GM13977 (cell line): ENCODE results near the gene CERS1.
"Not testable (repeated sequence)": the region's sequence is repeated elsewhere in the genome, so short reads cannot be mapped to it uniquely, and the experiment has no call there.

Experiments
- DNase-seq: peaks from one replicate; pipeline ENCODE4 v3.0.0; 2012; ENCODE audit warnings: low spot score
- in situ Hi-C: fragments of 300-500 bp; cut with MboI; formaldehyde crosslinking; loops from one replicate; pipeline ENCODE4 v1.12.0; 2022; ENCODE audit warnings: low sequenced_read_pairs, low pct_unique_long_range_greater_than_20kb, mixed read lengths, inconsistent platforms; ENCODE audit not compliant: unreplicated experiment
- TF ChIP-seq, protein P1 (sequence below): IDR thresholded peaks from 2 replicates; pipeline ENCODE4 v1.5.1; 2012; ENCODE audit warnings: mild to moderate bottlenecking, control low read depth; ENCODE audit not compliant: insufficient read depth; ENCODE audit errors: extremely low read depth, missing control alignments

CERS1 gene

DNA sequence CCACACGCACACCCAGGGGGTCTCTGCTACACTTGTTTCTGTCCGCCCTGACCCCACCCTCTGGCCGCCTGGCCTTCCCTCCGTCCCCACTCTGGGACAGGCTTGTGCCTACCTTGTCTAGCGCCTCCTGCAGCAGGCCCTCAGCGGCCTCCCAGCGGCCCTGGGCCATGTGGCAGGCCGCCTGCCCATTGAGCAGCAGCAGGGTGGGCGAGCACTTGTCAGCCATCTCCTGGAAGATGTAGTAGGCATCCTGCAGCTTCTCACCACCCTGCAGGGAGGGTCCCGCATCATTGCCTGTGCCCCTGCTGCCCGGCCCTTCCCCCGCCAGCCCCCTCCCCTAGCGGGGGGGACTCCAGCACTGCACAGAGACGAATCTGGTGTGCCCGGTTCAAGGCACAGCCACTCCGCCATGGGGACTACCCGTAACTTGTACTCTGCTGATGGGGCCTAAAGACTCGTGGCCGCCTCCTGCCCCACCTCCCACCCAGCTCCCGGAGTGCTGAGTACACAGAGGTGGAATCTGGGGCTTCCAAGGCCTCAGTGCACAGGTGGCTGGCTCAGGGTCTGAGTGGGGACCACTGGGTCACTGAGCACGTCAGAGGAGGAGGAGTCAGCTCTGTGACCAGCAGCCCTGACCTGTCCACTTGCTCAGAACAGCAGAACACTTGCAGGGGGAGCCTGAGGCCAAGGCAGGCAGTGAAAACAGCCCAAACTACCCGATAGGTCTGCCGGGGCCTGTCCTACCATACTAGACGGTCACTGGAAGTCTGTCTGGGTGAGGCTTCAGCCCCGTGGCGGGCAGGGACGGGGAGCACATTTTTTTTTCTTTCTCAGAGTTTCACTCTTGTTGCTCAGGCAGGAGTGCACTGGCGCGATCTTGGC lies 7.4 kb upstream of the CERS1 start:
- no peak for DNase-seq
- TF ChIP-seq, protein P1, sequence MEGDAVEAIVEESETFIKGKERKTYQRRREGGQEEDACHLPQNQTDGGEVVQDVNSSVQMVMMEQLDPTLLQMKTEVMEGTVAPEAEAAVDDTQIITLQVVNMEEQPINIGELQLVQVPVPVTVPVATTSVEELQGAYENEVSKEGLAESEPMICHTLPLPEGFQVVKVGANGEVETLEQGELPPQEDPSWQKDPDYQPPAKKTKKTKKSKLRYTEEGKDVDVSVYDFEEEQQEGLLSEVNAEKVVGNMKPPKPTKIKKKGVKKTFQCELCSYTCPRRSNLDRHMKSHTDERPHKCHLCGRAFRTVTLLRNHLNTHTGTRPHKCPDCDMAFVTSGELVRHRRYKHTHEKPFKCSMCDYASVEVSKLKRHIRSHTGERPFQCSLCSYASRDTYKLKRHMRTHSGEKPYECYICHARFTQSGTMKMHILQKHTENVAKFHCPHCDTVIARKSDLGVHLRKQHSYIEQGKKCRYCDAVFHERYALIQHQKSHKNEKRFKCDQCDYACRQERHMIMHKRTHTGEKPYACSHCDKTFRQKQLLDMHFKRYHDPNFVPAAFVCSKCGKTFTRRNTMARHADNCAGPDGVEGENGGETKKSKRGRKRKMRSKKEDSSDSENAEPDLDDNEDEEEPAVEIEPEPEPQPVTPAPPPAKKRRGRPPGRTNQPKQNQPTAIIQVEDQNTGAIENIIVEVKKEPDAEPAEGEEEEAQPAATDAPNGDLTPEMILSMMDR = no peak
- in situ Hi-C loops = no loop called here

DNA sequence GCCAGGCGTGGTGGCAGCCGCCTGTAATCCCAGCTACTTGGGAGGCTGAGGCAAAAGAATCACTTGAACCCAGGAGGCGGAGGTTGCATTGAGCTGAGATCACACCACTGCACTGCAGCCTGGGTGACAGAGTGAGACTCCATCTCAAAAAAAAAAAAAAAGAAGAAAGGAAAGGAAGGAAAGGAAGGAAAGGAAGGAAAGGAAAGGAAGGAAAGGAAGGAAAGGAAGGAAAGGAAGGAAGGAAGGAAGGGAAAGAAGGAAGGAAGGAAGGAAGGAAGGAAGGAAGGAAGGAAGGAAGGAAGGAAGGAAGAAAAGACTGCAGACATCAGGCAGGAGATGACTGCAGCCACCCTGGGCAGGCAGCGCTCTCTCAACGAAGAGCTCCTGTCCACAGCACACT lies 6.6 kb upstream of the CERS1 start:
- in situ Hi-C loops, DNase-seq: not testable (repeated sequence)

DNA sequence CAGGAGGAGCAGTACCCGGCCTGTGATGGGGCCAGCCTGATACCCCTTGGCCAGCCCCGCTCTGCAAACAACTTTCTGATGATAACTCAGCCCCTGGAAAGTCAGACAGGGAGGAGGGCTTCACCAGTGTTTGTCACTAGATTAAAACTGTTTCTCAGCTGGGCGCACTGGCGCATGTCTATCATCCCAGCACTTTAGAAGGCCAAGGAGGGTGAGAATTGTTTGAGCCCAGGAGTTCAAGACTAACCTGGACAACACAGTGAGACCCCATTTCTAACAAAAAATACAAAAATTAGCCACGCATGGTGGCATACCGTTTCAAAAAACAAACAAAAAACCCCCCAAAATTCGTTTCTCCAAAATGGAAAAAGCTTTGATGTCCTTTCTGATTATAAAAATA lies 5.5 kb upstream of the CERS1 start:
- TF ChIP-seq, protein P1 = no peak
- in situ Hi-C loops = no loop called here
- no peak for DNase-seq

DNA sequence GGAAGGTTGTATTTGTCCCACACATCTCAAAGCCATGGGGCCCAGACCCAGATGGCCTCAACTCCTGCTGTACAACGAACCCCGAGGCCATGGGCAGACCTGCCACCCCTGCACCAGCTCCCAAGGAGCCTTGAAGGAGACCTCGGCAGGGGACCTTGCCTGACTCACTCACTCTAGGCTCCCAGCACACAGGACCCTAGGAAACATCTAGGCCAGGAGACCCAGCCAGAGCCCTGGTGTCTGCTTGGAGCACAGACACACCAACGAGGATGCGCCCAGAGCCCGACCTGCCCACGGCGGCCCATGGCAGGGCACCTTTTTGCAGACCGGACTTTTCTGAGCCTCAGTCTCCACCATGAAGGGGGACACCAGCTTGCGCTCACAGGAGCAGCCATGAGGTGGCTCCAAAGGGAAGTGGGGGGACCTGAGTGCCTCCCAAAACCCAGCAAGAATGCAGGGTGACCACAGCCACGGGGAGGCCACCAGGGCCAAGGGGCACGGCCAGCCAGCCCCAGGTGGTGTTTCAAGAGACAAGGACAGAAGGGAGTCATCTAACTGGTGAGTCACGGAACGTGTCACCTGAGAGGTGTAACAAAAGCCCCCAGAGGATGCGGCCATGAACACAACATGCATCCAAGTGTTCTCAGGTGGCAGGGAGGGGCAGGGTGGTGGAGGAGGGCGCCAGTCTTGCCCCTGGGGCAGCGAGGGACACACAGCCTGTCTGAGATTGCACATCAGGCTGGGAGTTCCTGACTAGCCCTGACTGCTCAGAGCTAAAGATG lies 4.9 kb upstream of the CERS1 start:
- DNase-seq = no peak
- TF ChIP-seq, protein P1 = no peak
- in situ Hi-C loops = no loop called here

DNA sequence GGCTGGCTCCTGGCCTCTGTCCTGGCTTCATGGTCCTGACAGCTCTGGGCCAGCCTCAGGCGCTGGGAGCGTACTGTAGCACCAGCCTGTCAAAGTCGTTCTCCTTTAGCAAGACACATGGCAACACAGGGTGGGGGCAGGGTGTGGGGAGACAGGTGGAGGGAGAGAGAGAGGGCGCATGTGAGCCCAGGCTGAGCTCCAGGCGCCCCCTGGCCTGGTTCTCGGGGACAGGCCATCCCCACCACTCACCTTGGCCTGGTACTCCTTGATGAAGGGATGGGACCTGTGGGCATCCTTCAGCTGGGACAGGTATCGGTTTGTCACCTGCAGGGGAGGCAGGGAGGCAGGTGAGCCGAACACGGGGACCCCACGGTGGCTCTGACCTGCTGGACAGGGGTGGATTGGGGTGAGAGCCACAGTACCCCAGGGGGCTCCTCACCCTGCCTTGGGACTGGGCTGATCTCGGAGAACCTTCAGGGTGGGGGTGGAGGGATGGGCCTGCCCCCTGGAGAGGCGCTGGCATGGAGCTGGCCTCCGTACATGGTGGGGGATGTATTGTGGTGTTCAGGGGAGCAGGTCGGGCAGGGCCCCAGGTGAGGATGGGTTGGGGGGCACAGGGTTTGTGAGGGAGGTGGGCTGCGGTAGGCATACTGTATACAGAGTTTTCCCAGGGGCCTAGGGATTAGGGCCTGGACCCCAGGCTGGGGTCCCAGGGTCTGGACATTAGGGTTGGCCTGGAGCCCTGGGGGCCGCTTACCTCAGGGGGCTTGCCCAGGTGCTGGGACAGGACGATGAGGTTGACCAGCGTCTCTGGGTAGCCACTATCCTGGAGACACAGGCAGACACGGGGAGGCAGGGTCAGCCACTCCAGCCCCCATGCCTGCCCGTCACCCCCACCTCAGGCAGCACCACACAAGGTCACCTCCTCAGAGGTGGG lies 3.9 kb upstream of the CERS1 start:
- in situ Hi-C loops = no loop called here

DNA sequence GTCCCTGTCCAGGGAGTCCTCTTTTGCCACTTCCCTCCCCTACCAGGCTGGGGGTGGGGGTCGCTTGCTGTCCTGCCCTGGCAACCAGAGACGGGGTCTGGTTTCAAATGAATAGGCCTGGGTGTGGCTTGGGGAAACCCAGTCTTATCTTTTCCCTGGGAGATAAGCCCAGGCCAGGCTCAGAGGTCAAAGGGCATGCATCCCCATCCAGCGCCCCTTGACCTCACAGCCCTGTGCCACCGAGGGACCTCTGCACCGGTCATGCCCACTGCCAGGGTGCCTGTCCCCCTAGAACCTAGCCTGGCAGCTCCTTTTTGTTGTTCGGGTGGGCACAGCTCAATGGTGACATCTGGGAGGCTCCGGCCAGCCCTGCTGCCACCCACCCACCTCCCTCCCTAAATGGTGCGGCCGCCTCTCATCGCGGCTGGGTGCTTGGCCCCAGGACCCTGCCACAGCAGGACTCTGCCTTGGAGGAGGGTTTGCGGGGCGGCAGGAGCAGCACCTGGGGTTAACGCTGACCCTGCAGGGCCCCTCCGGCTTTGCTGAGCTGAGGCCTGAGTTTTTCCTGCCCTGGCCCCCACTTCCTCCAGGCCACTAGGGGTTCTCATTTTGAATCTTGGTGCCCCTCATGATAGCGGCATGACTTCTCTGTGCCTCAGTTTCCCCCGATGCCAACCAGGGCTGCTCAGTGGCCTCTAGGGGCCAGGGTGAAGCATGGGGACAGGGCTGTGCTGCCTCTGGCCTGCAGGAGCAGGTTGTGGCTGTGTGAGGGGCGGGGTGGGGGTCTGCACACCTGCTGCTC lies 2.9 kb upstream of the CERS1 start:
- TF ChIP-seq, protein P1 = no peak
- in situ Hi-C loops = no loop called here
- no peak for DNase-seq

More for the DNA sequence above, 3.9 kb upstream of the CERS1 start:
- TF ChIP-seq, protein P1 = no peak
- no peak for DNase-seq
